ENCODE measurements around the gene PSKH1. TPM values are rescaled to one million over a fixed set of nuclear protein-coding genes. Genes with fewer than 3 reads are reported as not detected.

Gene PSKH1
- total and polyA plus RNA-seq, 3 donors from 2014 or later, result 47.7 to 66.8 (median 50.5) TPM

DNA sequence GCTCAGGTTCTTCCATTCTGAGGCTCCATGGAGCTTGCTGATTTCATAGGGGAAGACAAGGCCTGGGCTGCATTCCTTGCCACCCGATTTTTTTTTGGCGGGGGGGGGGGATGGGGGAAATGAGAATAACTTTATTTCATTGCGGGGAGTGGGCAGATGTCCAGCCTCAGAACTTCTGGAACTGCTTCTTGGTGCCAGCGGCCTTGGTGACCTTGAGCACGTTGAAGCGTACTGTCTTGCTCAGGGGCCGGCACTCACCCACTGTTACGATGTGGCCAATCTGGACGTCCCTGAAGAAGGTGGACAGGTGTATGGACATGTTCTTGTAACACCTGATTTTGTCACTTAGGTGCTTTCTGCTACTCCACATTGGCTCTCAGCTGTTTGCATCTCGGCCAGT, 37.3 kb upstream of the PSKH1 start:
- intact Hi-C loops (cut with DNase I; ENCODE audit: low total_unique reads), result no loop called here
- Histone ChIP-seq H3K4me1 (peaks cover 21% of the 10 kb centered on the region), H3K9me3 (no peaks in the 10 kb centered on the region), H3K27ac (peak overlapping the region; percentile 0 to 37), H3K4me3 (no peak overlapping the region), H3K36me3 (ENCODE audit: low read depth, missing control alignments) (no peaks in the 10 kb centered on the region), H3K27me3 (no peaks in the 10 kb centered on the region)
- peak; percentile 69 for DNase-seq
- WGBS, 2 donors, result 35 to 72% methylated on average over 10 of the region's 10 CpGs
- TF ChIP-seq, protein P1, sequence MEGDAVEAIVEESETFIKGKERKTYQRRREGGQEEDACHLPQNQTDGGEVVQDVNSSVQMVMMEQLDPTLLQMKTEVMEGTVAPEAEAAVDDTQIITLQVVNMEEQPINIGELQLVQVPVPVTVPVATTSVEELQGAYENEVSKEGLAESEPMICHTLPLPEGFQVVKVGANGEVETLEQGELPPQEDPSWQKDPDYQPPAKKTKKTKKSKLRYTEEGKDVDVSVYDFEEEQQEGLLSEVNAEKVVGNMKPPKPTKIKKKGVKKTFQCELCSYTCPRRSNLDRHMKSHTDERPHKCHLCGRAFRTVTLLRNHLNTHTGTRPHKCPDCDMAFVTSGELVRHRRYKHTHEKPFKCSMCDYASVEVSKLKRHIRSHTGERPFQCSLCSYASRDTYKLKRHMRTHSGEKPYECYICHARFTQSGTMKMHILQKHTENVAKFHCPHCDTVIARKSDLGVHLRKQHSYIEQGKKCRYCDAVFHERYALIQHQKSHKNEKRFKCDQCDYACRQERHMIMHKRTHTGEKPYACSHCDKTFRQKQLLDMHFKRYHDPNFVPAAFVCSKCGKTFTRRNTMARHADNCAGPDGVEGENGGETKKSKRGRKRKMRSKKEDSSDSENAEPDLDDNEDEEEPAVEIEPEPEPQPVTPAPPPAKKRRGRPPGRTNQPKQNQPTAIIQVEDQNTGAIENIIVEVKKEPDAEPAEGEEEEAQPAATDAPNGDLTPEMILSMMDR (IDR thresholded peaks at IDR 0.05), result no peak
- TF ChIP-seq POLR2A (IDR thresholded peaks at IDR 0.05), result no peak

DNA sequence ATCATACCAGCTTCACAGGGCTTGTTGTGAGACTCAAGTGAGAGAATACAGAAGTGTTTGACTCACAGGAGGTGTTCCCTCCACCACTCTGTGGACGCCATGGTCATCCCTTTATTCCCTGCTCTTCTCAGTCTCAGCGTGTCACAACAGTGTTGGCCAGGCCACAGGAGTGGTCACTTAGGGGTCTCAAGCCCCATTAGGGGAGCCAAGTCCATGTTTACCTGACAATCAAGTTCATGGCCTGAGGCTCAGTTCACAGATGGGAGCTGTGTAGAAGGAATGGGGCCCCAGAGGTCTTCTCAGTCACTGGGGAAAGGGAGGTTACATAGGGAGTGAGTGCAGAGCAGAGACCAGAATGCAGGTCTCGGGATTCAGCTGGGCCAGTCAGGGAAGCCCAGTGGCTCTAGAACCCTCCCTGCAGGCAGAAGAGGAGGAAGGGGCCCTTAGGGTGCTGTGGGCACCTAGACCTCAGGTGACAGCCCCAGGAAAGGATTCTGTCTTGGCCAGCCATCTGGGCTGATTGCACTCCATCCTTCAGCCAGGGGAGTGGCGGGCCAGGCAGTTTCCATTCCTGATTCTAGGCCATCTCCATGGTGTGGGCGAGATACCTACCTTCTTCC, 36.0 kb upstream of the PSKH1 start:
- intact Hi-C loops (cut with DNase I; ENCODE audit: low total_unique reads), result no loop called here
- DNase-seq, result no peak
- Histone ChIP-seq H3K4me1 (peaks cover 28% of the 10 kb centered on the region), H3K27ac (peak overlapping the region in 1 of 2 donors; percentile 37), H3K9me3 (no peaks in the 10 kb centered on the region), H3K27me3 (no peaks in the 10 kb centered on the region), H3K4me3 (no peak overlapping the region), H3K36me3 (ENCODE audit: low read depth, missing control alignments) (no peaks in the 10 kb centered on the region)
- WGBS, 2 donors, result 84 to 89% methylated on average over 5 of the region's 5 CpGs
- TF ChIP-seq POLR2A (IDR thresholded peaks at IDR 0.05), result no peak
- TF ChIP-seq, protein P1 (IDR thresholded peaks at IDR 0.05), result no peak

DNA sequence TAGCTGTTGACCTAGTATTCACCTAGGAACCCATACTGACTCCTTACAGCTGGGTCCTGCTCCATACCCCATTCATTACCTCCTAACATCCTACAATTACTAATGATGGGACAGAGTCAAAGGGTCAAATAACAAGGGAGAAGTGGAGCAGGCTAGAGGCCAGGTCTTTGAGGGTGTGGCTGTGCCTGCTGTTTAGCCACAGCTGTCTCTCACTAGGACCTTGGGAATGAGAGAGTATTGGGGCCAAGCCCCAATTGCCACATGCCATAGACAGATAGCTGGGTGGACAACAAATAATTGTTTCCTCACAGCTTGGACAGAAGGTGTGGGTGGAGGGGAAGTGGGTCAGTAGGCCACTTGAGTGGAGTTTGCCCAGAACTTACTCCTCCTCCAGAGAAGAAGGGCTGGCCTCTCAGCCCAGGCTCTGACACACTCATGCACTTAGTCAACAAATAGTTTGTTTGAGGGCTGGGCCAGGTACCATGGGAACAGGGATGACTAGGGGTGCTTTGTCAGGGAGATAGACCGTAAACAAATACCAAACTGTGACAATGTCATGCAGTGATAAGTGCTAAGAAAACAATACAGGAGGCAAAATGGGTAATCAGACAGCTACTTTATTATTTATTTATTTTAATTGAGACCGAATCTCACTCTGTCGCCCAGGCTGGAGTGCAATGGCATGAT, 35.4 kb upstream of the PSKH1 start:
- TF ChIP-seq, protein P1 (IDR thresholded peaks at IDR 0.05), result no peak
- TF ChIP-seq POLR2A (IDR thresholded peaks at IDR 0.05), result no peak
- Histone ChIP-seq H3K27me3 (no peaks in the 10 kb centered on the region), H3K36me3 (ENCODE audit: low read depth, missing control alignments) (no peaks in the 10 kb centered on the region), H3K27ac (peak overlapping the region in 1 of 2 donors; percentile 37), H3K4me1 (peaks cover 33% of the 10 kb centered on the region), H3K4me3 (no peak overlapping the region), H3K9me3 (no peaks in the 10 kb centered on the region)
- WGBS, 2 donors, result 57 to 58% methylated on average over 3 of the region's 3 CpGs
- DNase-seq, result peak; percentile 60
- intact Hi-C loops (cut with DNase I; ENCODE audit: low total_unique reads), result no loop called here

DNA sequence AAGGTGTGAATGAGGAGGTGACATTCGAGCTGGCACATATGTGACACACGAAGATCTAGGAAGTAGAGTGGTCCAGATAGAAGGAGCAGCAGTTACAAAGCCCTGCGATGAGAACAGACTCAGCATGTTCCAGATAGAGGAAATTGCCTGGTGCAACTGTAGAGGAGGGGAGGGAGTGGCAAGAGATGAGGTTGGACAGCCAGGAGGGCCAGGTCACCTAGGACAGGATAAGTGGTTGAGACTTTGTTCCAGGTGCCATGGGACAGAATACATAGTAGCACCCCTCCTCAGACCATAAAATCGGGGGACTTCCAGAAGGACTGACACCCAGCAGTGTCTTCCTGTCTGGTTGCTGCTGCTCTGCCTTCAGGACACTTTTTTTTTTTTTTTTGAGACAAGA, 34.6 kb upstream of the PSKH1 start:
- no peaks in the 10 kb centered on the region for H3K27me3 ChIP-seq
- H3K27ac ChIP-seq, result peak overlapping the region in 1 of 2 donors; percentile 3
- H3K9me3 ChIP-seq, result no peaks in the 10 kb centered on the region
- WGBS, 2 donors, result 72 to 74% methylated on average over 4 of the region's 4 CpGs
- DNase-seq, result no peak
- H3K4me3 ChIP-seq, result no peak overlapping the region
- H3K36me3 ChIP-seq (ENCODE audit: low read depth, missing control alignments), result no peaks in the 10 kb centered on the region
- TF ChIP-seq, protein P1 (IDR thresholded peaks at IDR 0.05), result no peak
- no peak for TF ChIP-seq POLR2A (IDR thresholded peaks at IDR 0.05)
- intact Hi-C loops (cut with DNase I; ENCODE audit: low total_unique reads), result no loop called here
- H3K4me1 ChIP-seq, result peaks cover 40% of the 10 kb centered on the region

Measured in testis (tissue), 3 donors.